GM19023 (cell line): ENCODE measurements around the gene SLC12A1.

Experiments
- ATAC-seq: cut with Tn5 transposase; IDR thresholded peaks from one replicate; pipeline ENCODE4 v1.9.1; 2021; ENCODE audit warnings: mild to moderate bottlenecking, moderate library complexity; ENCODE audit not compliant: unreplicated experiment

The SLC12A1 gene

GRCh38 chr15:48205981-48206380 is at the start of gene SLC12A1:
SLC12A1 (plus strand) TSS chr15:48206302; CDS start chr15:48207720, 1,418 bp downstream.
- no peak for ATAC-seq

- no peak for ATAC-seq
Measured at GRCh38 chr15:48168616-48169015, 37.5 kb upstream of the SLC12A1 start.

GRCh38 chr15:48170981-48171380 is 35.1 kb upstream of the SLC12A1 start:
- no peak for ATAC-seq

GRCh38 chr15:48175126-48175525 is 31.0 kb upstream of the SLC12A1 start:
- no peak for ATAC-seq

GRCh38 chr15:48176112-48176511 is 30.0 kb upstream of the SLC12A1 start:
- ATAC-seq, result no peak

GRCh38 chr15:48176957-48177356 is 29.1 kb upstream of the SLC12A1 start:
- ATAC-seq, result no peak

- peak; percentile 70 for ATAC-seq
Measured at GRCh38 chr15:48177383-48177765, 28.7 kb upstream of the SLC12A1 start.

- ATAC-seq, result peak; percentile 83
Measured at GRCh38 chr15:48177766-48178647, 28.1 kb upstream of the SLC12A1 start, which contains the start of gene MYEF2. MYEF2 (minus strand) TSS chr15:48178295; CDS start chr15:48178237, 58 bp downstream.

- no peak for ATAC-seq
Measured at GRCh38 chr15:48178648-48178931, 27.5 kb upstream of the SLC12A1 start.

- ATAC-seq, result no peak
Measured at GRCh38 chr15:48182749-48183148, 23.4 kb upstream of the SLC12A1 start.

GRCh38 chr15:48185529-48185928 is 20.6 kb upstream of the SLC12A1 start:
- no peak for ATAC-seq

GRCh38 chr15:48186271-48186670 is 19.8 kb upstream of the SLC12A1 start:
- ATAC-seq, result no peak

GRCh38 chr15:48190932-48191573 is 15.0 kb upstream of the SLC12A1 start:
- no peak for ATAC-seq

GRCh38 chr15:48191574-48192225 is 14.4 kb upstream of the SLC12A1 start, which contains the start of gene CTXN2:
CTXN2 (plus strand) TSS chr15:48191665; CDS start chr15:48201301, 9,636 bp downstream.
- no peak for ATAC-seq

GRCh38 chr15:48202068-48202467 is 4.0 kb upstream of the SLC12A1 start:
- ATAC-seq, result no peak

GRCh38 chr15:48221261-48221660 is 15.2 kb downstream of the SLC12A1 start:
- ATAC-seq, result no peak

- no peak for ATAC-seq
Measured at GRCh38 chr15:48221885-48222284, 15.8 kb downstream of the SLC12A1 start.

GRCh38 chr15:48222627-48223026 is 16.5 kb downstream of the SLC12A1 start:
- ATAC-seq, result no peak

- no peak for ATAC-seq
Measured at GRCh38 chr15:48225771-48226170, 19.7 kb downstream of the SLC12A1 start.

- ATAC-seq, result no peak
Measured at GRCh38 chr15:48230498-48230897, 24.4 kb downstream of the SLC12A1 start.

GRCh38 chr15:48233246-48233645 is 27.1 kb downstream of the SLC12A1 start:
- no peak for ATAC-seq

- ATAC-seq, result no peak
Measured at GRCh38 chr15:48239334-48239733, 33.2 kb downstream of the SLC12A1 start.
